Esophagus squamous epithelium (tissue), 5 donors: ENCODE measurements around the gene PGS1. TPM values are rescaled to one million over a fixed set of nuclear protein-coding genes. Genes with fewer than 3 reads are reported as not detected.

ENCODE experiments used
- DNase-seq: peaks from one replicate; lab custom pipeline; 2025; lab: John Stamatoyannopoulos, UW
- H3K27ac ChIP-seq, 4 donors: fragments of 200-600 bp; sonication (generic); one replicate each; pipeline ENCODE4 v1.5.1; 2016 to 2019; ENCODE audit warnings: mild to moderate bottlenecking in 1 of 4
- H3K27me3 ChIP-seq, 4 donors: fragments of 200-600 bp; sonication (generic); 1 replicate in 3 of 4; 2 replicates in 1 of 4; pipeline versions ENCODE4 v1.5.1 to v1.6.0; 2017 to 2021; ENCODE audit warnings: antibody characterized with exemption in 1 of 4
- H3K36me3 ChIP-seq, 3 donors: fragments of 200-600 bp; sonication (generic); one replicate each; pipeline ENCODE4 v1.5.1; 2016 to 2019
- H3K4me1 ChIP-seq, 3 donors: fragments of 200-600 bp; sonication (generic); one replicate each; pipeline ENCODE4 v1.5.1; 2017 to 2019
- H3K4me3 ChIP-seq, 4 donors: fragments of 200-600 bp; sonication (generic); 1 replicate in 3 of 4; 2 replicates in 1 of 4; pipeline ENCODE4 v1.5.1; 2016 to 2019; ENCODE audit warnings: mild to moderate bottlenecking in 2 of 4, moderate library complexity in 1 of 4
- H3K9me3 ChIP-seq, 3 donors: fragments of 200-600 bp; sonication (generic); one replicate each; pipeline ENCODE4 v1.5.1; 2016 to 2019
- POLR2A ChIP-seq, 4 donors: fragments of 450-650 bp; IDR thresholded peaks; one replicate each; pipeline ENCODE4 v1.6.1; 2017; ENCODE audit warnings: antibody characterized with exemption in 4 of 4, mild to moderate bottlenecking in 4 of 4, moderate library complexity in 3 of 4
- WGBS, 2 donors: methylation state at CpG; one replicate each; pipeline ENCODE4 v1.1.5; 2018; 5-methylcytosine and 5-hydroxymethylcytosine counted together
- intact Hi-C: fragments of 100-400 bp; cut with DNase I; formaldehyde crosslinking; loops from one replicate; pipeline ENCODE4 v1.15.0; 2022
- total RNA-seq, 4 donors: library from RNA; depleted of rRNA; stranded (reverse); fragments of >200 nt; gene quantifications; one replicate each; pipeline ENCODE4 v1.1.0, GENCODE V29; 2016
- TF ChIP-seq, protein P1 (sequence below), 6 experiments: fragments of 450-650 bp in 4 of 6; fragments of 200-600 bp in 2 of 6; sonication (generic) in 2 of 6; IDR thresholded peaks; one replicate each; pipeline ENCODE4 v1.5.1; 2016 to 2019; ENCODE audit warnings: antibody characterized with exemption in 6 of 6, mild to moderate bottlenecking in 4 of 6, moderate library complexity in 4 of 6
- donor health status: DM: yes; HTN: yes; CAD: no.

Gene PGS1
- total RNA-seq, 4 donors from 2014 or later, result 18.6 to 32.4 (median 23.0) TPM

DNA sequence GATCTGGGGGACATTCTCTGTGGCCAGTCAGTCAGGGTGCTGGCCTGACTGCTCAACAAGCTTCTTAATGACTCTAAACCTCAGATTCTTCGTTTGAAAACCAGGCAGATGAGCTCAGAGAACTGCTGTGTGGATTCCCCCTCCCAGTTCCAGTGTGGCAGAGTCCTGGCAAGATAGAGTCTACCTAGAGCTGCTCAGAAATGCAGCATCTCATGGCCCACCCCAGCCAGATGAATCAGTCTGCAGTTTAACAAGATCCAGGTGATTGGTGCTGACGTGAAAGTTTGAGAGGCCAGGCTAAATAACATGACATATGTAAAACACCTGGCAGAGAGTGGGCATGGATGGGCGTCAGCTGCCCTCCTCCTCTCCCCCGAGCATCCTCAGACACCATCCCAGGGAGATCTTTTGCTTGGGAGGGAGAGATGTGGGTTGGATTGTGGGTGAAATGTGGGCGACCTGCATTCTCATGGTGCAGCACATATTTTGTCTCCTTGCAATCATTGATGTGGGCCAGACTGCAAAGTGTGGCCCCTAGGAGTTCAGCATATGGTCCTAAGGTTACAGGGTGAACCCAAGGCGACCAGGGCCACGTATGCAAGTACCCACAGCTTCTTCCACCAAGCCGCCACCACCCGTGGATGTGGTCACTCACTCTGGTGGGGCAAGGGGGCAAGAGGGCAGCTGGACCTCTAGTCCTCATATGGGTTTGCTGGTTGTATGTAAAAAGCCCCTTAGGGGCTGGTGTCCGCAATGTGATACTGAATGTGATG is 38.1 kb upstream of the PGS1 start:
- no peak for DNase-seq
- peak overlapping the region in 3 of 4 donors; percentile 79 to 95 (median 94) for H3K27ac ChIP-seq
- no peaks in the 10 kb centered on the region for H3K36me3 ChIP-seq
- H3K4me1 ChIP-seq, result peaks cover 33 to 69% (median 59%) of the 10 kb centered on the region in 3 donors
- intact Hi-C loops, result no loop called here
- no peaks in the 10 kb centered on the region for H3K9me3 ChIP-seq
- no peak for TF ChIP-seq POLR2A (IDR thresholded peaks at IDR 0.05)
- TF ChIP-seq, protein P1, sequence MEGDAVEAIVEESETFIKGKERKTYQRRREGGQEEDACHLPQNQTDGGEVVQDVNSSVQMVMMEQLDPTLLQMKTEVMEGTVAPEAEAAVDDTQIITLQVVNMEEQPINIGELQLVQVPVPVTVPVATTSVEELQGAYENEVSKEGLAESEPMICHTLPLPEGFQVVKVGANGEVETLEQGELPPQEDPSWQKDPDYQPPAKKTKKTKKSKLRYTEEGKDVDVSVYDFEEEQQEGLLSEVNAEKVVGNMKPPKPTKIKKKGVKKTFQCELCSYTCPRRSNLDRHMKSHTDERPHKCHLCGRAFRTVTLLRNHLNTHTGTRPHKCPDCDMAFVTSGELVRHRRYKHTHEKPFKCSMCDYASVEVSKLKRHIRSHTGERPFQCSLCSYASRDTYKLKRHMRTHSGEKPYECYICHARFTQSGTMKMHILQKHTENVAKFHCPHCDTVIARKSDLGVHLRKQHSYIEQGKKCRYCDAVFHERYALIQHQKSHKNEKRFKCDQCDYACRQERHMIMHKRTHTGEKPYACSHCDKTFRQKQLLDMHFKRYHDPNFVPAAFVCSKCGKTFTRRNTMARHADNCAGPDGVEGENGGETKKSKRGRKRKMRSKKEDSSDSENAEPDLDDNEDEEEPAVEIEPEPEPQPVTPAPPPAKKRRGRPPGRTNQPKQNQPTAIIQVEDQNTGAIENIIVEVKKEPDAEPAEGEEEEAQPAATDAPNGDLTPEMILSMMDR (IDR thresholded peaks at IDR 0.05), result no peak
- H3K4me3 ChIP-seq, result no peak overlapping the region
- H3K27me3 ChIP-seq, result no peaks in the 10 kb centered on the region
- WGBS, 2 donors, result 73 to 75% methylated on average over 4 to 7 of the region's 10 CpGs

DNA sequence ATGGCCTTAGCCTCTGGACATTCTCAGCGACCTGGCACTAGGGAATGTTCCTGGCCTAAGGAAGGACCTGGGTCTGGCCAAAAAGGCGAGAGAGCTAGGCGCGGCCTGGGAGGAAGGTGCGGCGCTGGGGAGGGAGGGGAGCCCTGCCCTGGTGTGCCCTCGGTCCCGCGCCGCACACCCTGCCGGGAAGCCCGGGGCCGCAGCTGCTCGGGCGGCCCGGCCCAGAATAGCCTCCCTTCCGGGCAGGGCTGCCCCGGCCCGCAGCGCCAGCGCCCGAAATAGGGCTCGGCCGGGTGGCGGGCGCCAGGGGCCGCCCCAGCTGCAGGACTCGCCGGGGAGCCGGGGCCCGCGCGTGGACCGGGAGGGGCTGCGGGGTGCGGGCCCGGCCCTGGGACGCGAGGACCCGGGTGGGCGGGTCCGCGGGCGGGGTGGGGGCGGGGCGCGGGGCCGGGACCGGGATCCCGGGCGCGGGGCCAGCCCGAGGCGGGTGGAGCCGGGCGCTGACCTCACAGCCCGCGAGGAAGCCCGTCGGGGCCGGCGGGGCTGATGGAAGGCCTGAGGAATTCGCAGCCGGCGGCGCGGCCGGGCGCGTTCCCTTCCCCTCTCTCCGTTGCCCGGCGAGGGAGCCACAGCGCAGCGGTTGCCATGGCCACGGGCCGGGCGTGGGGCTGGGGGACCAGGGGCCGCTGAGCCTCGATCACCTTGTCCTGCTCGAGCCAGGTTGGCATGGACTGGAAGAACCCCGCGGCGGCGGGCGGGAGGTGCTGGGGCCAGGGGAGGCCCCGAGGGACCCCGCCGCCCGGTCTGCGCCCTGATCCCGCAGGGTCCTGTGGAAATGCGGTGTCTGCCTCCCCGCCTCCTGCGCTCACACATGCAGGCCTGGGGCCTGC is 36.6 kb upstream of the PGS1 start:
- DNase-seq, result no peak
- Histone ChIP-seq H3K27me3 (no peaks in the 10 kb centered on the region), H3K4me1 (peaks cover 33 to 84% (median 73%) of the 10 kb centered on the region in 3 donors), H3K4me3 (peak overlapping the region; percentile 25 to 60 (median 40)), H3K27ac (peak overlapping the region; percentile 84 to 95 (median 90)), H3K36me3 (no peaks in the 10 kb centered on the region), H3K9me3 (no peaks in the 10 kb centered on the region)
- 4 to 19% methylated on average over 4 to 5 of the region's 95 CpGs for WGBS, 2 donors
- peak in 2 of 4 donors; percentile 29 to 61 for TF ChIP-seq POLR2A (IDR thresholded peaks at IDR 0.05)
- TF ChIP-seq, protein P1 (IDR thresholded peaks at IDR 0.05), result peak in 1 of 6 experiments; percentile 20
- intact Hi-C loops, result no loop called here

DNA sequence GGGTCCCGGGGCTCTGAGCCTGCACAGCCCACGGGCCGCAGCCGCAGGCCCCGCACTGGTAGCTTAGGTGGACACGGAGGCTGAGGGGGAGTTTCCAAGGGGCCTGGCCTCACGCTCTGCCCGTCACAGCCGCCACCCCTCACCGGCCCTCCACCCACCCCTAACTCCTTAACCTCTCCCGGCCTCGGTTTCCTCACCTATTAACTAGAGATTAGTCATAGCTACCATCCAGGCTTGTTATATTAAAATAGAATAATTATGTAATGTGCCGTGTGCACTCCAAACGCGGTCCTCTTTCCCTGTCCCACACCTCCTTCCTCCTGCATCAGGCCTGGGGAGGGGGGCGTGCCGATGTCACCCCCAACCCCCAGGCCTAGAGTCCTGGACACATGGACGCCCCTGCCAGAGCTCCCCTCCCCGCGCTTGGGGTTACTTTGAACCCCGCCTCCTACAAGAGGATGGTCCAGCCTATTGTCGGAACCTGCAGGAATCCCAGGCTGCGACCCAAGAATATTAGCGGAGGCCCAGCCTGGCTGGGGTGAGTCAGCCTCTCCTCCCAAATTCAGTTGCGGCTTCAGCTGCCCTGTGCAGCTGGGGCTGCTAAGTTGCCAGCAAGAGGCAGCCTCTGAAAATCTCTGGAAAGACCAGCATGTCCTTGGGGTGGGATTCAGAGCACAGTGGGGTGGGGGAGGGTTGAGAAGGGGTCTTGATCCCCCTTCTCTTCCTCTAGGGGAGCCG is 35.8 kb upstream of the PGS1 start:
- intact Hi-C loops, result no loop called here

DNA sequence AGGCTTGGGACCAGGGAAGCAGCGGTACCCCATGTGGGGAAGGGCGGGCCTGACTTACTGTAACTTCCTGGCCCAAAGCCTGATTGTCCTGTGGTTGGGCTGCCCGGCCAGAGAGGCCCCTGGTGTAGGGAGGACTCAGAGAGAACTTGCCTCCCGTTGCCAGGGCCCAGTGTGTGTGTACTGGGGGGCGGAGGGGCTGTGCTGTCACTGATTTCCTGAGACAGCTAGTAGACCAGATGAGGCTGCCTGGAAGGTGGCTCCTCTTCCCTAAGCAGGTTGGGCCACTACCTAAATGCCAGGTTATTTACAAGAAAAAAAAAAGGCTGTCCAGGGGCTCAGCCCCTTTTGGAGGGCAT is 35.3 kb upstream of the PGS1 start:
- Histone ChIP-seq H3K4me3 (peak overlapping the region in 2 of 4 donors; percentile 45 to 60), H3K27me3 (peaks cover 0 to 11% (median 0%) of the 10 kb centered on the region in 4 donors), H3K36me3 (no peaks in the 10 kb centered on the region), H3K9me3 (no peaks in the 10 kb centered on the region), H3K4me1 (peaks cover 37 to 92% (median 74%) of the 10 kb centered on the region in 3 donors), H3K27ac (peak overlapping the region; percentile 84 to 95 (median 90))
- TF ChIP-seq, protein P1 (IDR thresholded peaks at IDR 0.05), result no peak
- TF ChIP-seq POLR2A (IDR thresholded peaks at IDR 0.05), result no peak
- WGBS, 2 donors, result 10% methylated on average over 4 of the region's 5 CpGs; no CpG with 5 or more reads in 1 of the 2 donors
- intact Hi-C loops, result no loop called here
- no peak for DNase-seq

More for the DNA sequence above, 35.8 kb upstream of the PGS1 start:
- H3K27me3 ChIP-seq, result peaks cover 0 to 6% (median 0%) of the 10 kb centered on the region in 4 donors
- WGBS, 2 donors, result 8 to 20% methylated on average over 2 to 14 of the region's 26 CpGs
- H3K4me1 ChIP-seq, result peaks cover 37 to 92% (median 75%) of the 10 kb centered on the region in 3 donors
- H3K27ac ChIP-seq, result peak overlapping the region; percentile 84 to 95 (median 90)
- no peak for TF ChIP-seq POLR2A (IDR thresholded peaks at IDR 0.05)
- TF ChIP-seq, protein P1 (IDR thresholded peaks at IDR 0.05), result no peak
- H3K4me3 ChIP-seq, result peak overlapping the region; percentile 25 to 60 (median 40)
- H3K9me3 ChIP-seq, result no peaks in the 10 kb centered on the region
- H3K36me3 ChIP-seq, result no peaks in the 10 kb centered on the region
- no peak for DNase-seq
